SHP77 treated with DMSO at 0.1 percent for 48 hours (cell line): ENCODE data around the gene SMARCB1.

Experiments used
- DNase-seq: peaks from one replicate; lab custom pipeline; 2025; lab: John Stamatoyannopoulos, UW

The SMARCB1 gene

GRCh38 chr22:23786752-23787599 lies at the start of gene SMARCB1:
Gene SMARCB1, plus strand, starts transcription at chr22:23786966. Its CDS starts 204 bp downstream, at chr22:23787170.
- DNase-seq, result peak; percentile 44

- DNase-seq, result no peak
Observed at GRCh38 chr22:23737696-23738095, 49.1 kb upstream of the SMARCB1 start.

GRCh38 chr22:23742505-23743264 lies 44.1 kb upstream of the SMARCB1 start:
- no peak for DNase-seq

- DNase-seq, result no peak
Observed at GRCh38 chr22:23743303-23743705, 43.5 kb upstream of the SMARCB1 start.

GRCh38 chr22:23744001-23744400 lies 42.8 kb upstream of the SMARCB1 start:
- DNase-seq, result no peak

GRCh38 chr22:23744485-23744884 lies 42.3 kb upstream of the SMARCB1 start:
- no peak for DNase-seq

- no peak for DNase-seq
Observed at GRCh38 chr22:23745791-23746190, 41.0 kb upstream of the SMARCB1 start.

- DNase-seq, result no peak
Observed at GRCh38 chr22:23749841-23750301, 36.9 kb upstream of the SMARCB1 start.

- DNase-seq, result no peak
Observed at GRCh38 chr22:23750367-23750713, 36.4 kb upstream of the SMARCB1 start.

- peak; percentile 45 for DNase-seq
Observed at GRCh38 chr22:23750714-23751440, 35.9 kb upstream of the SMARCB1 start, which contains the start of gene ZNF70. Gene ZNF70, minus strand, starts transcription at chr22:23751112. Its CDS starts 5,972 bp downstream, at chr22:23745140.

GRCh38 chr22:23751441-23751996 lies 35.2 kb upstream of the SMARCB1 start:
- no peak for DNase-seq

- no peak for DNase-seq
Observed at GRCh38 chr22:23752090-23752691, 34.6 kb upstream of the SMARCB1 start.

GRCh38 chr22:23752750-23753149 lies 34.0 kb upstream of the SMARCB1 start:
- DNase-seq, result no peak

GRCh38 chr22:23753385-23753784 lies 33.4 kb upstream of the SMARCB1 start:
- no peak for DNase-seq

- DNase-seq, result no peak
Observed at GRCh38 chr22:23754220-23754919, 32.4 kb upstream of the SMARCB1 start, which contains the start of gene VPREB3. Gene VPREB3, minus strand, starts transcription at chr22:23754425. Its CDS starts 62 bp downstream, at chr22:23754363.

GRCh38 chr22:23754980-23755636 lies 31.7 kb upstream of the SMARCB1 start:
- no peak for DNase-seq

- no peak for DNase-seq
Observed at GRCh38 chr22:23755711-23756110, 31.1 kb upstream of the SMARCB1 start.

GRCh38 chr22:23756891-23757290 lies 29.9 kb upstream of the SMARCB1 start:
- no peak for DNase-seq

GRCh38 chr22:23759566-23759965 lies 27.2 kb upstream of the SMARCB1 start:
- DNase-seq, result no peak

GRCh38 chr22:23760056-23760455 lies 26.7 kb upstream of the SMARCB1 start:
- DNase-seq, result no peak
